Epithelial cell of prostate (primary cell): ENCODE results near the gene TIA1.
A peak's percentile ranks its signal among the peaks of the same experiment; 100 is the strongest.
"Not testable (repeated sequence)": the region's sequence is repeated elsewhere in the genome, so short reads cannot be mapped to it uniquely, and the experiment has no call there.

Source experiments
- DNase-seq: peaks from one replicate; pipeline ENCODE4 v3.0.0-alpha.2; 2011; ENCODE audit warnings: low read depth, low spot score
- H3K27ac ChIP-seq: fragments of 450-650 bp; 2 replicates; pipeline ENCODE4 v1.5.1; 2017; ENCODE audit warnings: mild to moderate bottlenecking

TIA1 gene

GRCh38 chr2:70169654-70170245 is 78.7 kb downstream of the TIA1 start:
- DNase-seq, H3K27ac ChIP-seq: not testable (repeated sequence)

GRCh38 chr2:70161069-70161534 is 87.3 kb downstream of the TIA1 start:
- peak; percentile 69 for DNase-seq
- H3K27ac ChIP-seq, result peak overlapping the region; percentile 69

- peak overlapping the region; percentile 69 for H3K27ac ChIP-seq
- DNase-seq, result no peak
These were observed 87.9 kb downstream of the TIA1 start for GRCh38 chr2:70160545-70160944.
